HG03432 (cell line): Measurements from ENCODE around the gene SLC35F3.
"Not testable (repeated sequence)": the region's sequence is repeated elsewhere in the genome, so short reads cannot be mapped to it uniquely, and the experiment has no call there.

Source experiments
- ATAC-seq: cut with Tn5 transposase; IDR thresholded peaks from one replicate; pipeline ENCODE4 v1.9.1; 2021; ENCODE audit warnings: mild to moderate bottlenecking, moderate library complexity; ENCODE audit not compliant: unreplicated experiment

Gene SLC35F3

DNA sequence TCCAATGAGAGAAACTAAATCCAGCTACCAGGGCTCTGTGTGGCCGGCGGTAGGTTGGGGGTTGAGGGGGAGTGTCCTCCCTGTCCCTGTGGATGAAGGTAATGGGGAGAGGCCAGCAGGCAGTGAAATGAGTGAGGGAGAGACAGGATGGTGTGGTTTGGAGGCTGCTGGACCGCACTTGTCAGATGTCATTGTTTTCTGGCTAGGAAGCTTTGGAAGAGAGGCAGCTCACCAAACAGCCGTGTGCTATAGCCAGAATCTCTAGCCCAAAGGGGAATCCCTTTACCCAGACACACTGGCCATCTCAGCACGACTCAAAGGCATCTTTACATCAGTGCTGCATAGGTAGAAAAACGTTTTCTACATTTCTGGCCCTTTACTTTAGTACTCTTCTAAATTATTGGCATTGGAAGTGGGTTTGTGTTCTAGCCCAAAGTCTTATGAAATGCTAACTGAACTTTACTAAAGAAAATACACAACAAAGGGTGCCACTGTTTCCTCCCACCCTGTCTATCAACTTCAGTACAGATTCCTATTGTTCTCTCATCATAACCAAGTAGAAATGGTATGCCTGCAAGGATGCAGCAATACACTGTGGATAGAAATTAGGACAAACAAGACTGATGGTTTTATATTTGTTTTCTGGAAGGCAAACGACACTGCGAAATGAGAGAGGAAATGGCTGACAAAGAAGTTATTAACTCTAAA lies 372.8 kb downstream of the SLC35F3 start:
- no peak for ATAC-seq

DNA sequence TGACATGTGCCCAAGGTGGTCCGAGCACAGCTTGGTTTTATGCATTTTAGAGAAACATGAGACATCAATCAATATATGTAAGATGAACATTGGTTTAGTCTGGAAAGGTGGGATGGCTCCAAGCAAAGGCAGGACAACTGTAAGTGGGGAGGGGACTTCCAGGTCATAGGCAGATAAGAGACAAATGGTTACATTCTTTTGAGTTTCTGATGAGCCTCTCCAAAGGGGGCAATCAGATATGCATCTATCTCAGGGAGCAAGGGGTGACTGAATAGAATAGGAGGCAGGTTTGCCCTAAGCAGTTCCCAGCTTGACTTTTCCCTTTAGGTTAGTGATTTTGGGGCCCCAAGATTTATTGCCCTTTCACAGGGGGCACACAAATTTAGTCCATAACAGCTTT lies 374.5 kb downstream of the SLC35F3 start:
- ATAC-seq, result no peak

DNA sequence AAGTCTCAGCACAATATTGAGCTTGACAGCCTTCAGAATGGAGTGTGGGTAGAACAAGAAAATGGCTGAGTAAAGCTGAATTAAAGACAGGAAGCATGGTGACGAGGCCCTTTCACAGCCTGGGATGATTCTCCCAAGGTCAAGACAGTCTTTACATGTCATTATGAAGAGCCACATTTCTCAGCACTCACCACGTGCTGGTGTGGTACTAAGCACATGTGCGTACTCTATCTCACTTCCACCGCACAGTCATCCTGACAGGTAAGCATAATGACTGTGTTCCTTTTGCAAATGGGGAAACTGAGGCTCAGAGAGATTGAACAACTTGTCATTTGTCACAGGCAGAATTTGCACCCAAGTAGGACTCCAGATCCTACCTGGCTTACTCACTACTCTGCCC lies 376.0 kb downstream of the SLC35F3 start:
- ATAC-seq, result no peak

DNA sequence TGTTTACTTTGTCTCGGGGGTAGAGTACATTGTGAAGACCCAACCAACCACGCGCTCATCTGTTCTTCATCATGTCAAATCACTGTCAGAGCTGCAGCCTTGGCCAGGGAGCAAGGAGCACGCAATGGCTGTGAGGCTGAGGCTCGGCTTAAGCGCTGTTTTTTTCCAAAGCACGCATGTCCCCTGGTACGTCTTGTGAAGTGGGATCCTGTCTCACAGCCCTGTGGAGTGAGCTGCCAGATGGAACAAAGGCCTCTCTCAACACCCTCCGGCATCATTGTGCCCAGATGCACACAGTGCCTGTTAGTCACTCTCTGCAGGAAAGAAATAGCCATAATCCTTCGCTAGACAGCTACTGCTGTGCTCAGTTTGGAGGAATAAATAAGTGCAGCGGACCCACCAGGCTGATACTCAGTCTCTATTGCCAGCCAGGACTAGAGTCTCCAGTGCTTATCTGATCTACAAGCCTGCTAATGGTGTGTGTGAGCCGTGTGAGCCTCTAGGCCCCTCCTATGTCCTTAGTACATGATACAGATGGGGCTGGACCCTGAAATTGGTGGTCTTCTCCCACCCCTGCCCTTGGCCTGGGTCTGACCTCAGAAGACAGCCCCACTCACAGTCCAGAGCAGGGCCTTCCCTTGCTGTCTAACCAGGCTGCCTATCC lies 377.5 kb downstream of the SLC35F3 start:
- no peak for ATAC-seq

DNA sequence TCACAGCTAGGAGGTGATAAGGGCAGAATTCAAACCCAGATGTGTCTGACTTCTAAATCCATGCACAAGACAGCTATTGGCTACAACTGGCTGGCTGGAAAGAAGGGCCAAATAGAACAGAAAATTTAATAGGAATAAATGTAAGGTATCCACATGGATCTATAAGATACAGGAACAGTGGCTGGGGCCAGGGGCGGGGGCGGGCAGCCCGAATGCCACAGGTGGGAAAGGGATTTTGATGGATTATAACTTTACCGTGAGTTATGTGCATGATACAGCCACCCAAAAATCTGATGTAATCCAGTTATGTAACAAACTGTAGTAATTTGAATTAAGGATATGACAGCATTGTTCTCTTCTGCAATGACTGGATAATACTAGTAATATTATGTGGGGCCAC lies 381.7 kb downstream of the SLC35F3 start:
- ATAC-seq, result no peak

DNA sequence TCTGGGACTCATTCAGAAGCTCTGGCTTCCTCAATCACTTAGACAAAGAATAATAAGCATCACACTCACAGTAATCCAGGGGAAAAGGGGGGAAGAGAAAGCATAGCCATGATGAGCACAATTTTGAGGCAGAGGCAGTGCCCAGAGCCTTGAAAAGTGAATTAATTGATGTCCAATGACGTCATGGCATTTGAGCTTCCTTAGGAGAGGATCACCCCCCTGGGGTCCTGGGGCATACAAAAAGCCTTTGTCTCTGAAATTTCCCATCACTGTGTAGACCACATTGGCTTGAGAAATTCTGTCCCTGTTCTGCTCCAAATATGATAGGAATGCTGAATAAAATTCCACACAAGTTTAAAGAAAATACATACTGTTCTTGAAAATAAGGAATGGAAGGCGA lies 384.5 kb downstream of the SLC35F3 start:
- no peak for ATAC-seq

DNA sequence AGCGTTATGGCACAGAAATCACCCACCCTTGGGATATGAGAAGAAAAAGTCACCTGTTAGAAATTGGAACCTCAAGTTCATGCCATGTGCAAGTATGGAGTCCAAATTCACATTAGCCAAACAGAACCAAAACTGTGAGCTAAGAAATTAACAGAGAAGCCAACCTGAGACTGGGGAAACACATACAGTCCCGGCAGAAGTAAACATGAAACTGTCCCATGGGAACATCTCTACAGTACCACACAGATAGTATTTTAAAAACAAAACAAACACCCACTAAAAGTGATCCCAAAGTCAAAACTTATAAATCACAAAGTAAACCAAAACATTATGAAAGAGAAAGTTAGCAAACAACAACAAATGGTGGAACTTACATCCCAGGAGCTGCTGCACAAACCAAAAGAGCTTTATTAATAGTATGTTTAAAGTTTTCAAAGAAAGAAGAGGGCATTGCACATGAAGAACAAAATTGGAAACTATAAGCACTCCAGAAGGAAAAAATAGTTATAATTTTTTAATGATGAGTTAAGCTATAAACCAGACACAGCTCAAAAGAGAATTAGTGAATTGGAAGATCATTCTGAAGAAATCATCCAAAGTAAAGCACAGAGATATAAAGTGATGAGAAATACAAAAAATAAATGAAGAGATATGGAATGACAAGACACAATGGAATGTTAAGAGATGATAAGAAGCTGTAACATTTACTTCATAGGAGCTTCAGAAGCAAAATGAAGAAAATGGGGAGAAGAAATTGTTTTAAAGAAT lies 385.2 kb downstream of the SLC35F3 start:
- ATAC-seq, result no peak

DNA sequence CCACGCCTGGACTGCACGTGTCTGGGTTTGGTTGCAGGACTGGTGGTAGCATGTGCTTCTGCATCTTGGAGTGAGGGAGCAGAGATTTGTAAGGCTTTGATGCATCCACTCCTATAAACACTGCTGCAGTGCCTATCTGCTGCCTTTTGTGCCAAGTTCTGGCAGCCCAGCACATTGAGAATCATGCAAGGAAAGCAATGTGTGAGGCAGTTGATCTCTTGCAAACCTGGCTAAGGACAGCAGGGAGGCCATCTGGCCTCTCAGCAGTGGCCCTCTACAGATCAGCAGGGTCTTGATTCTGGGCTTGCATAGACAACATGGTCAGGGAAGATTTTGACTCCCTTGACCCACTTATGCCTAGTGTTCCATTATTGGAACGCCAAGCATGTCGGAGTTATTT lies 387.5 kb downstream of the SLC35F3 start:
- no peak for ATAC-seq

DNA sequence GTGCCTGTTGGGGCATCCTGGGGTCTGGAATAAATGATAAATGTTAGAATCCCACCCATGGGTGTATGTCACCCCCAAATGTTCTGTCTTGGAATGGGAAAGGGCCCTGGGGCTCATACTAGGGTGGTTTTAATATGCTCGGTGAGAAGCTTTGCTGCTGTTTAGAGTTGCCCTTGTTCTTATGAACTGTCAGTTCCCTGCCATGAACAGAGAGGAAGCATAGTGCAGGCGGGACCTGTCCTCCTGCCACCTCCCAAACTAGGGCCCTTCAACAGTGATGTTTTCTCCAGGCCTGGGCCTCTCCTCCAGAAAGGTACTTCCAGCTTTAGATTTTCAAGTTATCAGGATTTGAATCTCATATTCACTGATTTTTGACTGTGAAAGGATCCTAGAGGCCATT lies 388.1 kb downstream of the SLC35F3 start:
- ATAC-seq, result no peak

DNA sequence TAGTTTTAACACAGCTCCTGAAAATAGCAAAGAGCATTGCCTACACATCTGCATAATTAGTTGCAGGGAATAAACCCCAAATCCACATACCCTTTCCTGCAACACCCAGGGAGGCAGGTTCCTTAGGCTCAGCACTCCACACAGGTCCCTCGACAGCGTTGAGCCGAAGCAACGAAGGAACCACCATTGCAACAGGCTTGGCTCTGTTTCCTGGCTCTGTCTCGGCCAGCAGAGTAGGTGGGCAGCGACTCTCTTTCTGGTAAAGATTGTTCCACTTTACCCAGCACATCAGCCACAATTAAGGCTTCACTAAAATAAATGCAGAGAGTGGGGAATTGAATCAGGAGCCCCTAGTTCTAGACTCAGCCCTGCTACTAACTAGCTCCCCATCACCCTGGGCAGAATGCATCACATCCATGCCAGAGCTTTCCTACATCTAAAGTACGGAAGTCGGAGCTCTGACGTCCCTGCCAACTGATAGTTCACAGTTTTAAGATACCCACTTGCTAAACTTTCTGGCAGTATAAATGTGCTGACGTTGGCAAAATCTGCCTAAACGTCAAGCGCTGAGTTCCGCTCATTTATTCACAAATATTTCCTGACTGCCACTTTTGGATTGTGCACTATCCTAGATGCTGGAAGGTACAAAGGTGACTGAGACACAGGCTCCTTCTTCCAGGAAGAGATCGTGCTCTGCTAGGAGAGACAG lies 389.8 kb downstream of the SLC35F3 start:
- ATAC-seq, result no peak

DNA sequence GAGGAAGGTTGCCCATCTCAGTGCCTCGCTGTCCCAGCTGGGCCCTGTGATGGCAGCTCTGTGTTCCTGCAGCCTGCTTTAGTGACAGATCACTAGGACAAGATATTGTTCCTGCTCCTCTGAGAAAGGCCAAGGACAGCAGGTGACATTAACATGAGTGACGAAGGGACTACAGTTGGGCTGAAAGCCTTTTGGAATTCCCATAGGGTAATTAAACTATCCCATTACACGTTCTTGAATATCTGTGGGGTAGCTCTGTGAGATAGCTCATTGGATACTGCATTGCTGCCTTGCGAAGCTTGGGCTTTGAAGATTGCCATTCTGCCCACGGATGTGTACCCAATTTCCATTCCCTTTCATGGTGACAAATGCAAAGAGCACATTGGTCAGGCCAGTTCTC lies 390.6 kb downstream of the SLC35F3 start:
- ATAC-seq, result no peak

DNA sequence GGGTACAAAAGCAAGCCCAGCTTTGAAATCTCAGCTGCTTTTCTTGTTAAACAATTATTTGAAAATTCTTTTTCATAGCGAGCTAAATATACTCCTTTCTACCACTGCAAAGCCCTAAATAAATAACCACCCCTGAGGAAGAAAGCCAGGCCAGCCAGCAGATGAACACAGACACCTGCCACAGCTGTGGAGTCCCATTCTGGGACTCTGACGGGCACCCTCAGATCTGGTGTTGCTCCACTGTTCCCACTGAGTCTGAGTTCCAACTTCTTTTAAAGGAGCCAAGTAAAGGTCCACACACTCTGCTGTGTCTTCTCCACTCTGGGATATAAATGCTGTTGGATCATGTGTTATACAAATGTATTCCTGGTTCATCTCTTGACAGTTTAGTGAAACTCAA lies 391.1 kb downstream of the SLC35F3 start:
- no peak for ATAC-seq

DNA sequence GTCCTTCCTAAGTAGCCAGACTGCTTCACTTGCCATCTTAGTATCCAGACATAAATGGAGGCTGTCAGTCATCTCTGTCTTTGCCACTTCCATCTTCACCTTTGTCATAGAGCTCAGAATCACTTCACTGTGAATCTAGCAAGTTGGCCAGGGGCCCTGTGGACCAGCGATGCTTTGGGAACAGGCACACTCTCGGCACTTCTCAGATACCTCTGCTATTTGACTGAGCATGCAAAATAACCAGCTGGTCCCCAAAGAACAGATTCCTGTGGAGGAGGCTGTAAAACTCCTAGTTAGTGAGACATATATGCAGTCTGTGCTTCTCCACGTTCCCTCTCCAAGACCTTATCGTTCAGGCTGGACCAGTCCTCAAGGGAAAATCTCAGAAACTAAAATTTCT lies 392.0 kb downstream of the SLC35F3 start:
- no peak for ATAC-seq

DNA sequence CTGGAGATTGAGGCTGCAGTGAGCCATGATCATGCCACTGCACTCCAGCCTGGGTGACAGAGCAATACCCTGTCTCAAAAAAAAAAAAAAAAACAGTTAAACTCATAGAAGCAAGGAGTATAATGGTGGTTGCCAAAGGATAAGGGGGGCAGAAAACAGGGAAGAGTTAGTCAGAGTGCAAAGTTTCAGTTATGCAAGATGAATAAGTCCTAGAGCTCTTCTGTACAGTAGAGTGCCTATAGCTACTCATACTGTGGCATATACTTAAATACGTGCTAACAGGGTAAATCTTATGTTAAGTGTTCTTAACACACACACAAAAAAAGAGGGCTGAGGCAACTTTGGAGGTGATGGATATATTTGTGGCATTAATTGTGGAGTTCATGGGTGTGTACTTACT lies 393.2 kb downstream of the SLC35F3 start:
- no peak for ATAC-seq

DNA sequence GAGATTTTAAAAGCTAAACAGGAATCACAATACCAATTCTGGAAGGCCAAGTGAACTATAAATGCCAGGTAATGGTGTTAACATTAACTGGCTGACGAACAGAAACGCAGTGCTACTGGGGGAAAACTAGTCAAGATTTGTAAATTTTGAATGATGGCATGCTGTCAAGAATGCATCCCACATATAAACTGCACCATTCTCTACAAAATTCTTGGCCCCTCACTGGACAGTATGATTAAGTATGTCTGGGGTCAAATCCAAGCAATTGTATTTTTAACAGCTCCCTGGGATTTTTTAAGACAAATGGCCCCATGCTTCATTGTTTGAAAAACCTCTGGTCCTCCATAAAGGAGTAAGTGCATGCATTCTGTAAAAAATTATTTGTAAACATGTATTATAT lies 395.6 kb downstream of the SLC35F3 start:
- no peak for ATAC-seq

DNA sequence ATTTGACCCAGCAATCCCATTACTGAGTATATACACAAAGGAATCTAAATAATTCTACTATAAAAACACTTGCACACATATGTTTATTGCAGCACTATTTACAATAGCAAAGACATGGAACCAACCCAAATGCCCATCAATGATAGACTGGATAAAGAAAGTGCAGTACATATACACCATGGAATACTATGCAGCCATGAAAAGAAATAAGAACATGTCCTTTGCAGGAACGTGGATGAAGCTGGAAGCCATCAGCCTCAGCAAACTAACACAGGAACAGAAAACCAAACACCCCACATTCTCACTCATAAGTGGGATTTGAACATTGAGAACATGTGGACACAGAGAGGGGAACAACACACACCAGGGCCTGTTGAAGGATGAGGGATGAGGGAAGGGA lies 397.2 kb downstream of the SLC35F3 start:
- not testable (repeated sequence) for ATAC-seq

DNA sequence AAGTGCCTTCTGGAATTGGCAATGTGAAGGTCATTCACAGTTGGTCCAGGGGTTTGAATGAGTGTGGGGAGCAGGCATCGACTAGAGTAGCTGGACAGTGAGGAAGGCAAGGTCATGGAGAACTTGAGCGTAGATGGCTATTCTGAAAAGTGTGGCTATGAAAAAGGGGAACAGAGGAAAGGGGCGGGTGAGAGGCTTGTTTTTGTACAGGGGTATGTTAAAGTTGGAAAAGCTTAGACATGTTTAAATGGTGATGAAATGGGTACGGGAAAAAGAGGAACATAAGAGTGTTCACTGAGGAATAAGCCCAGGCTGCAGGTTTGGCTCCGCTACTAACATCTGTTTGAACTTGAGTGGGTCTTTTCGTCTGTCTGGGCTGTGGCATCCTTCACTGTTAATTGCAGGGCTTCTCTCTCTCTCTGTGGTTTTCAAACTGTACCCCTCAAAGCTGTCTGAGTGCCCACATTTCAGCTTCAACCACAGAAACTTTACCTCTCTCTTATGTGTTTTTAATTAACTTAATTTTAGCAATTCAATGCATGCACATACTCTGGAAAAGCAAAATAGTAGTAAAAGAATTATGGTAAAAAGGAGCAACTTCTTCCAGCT lies 398.0 kb downstream of the SLC35F3 start:
- ATAC-seq, result no peak

DNA sequence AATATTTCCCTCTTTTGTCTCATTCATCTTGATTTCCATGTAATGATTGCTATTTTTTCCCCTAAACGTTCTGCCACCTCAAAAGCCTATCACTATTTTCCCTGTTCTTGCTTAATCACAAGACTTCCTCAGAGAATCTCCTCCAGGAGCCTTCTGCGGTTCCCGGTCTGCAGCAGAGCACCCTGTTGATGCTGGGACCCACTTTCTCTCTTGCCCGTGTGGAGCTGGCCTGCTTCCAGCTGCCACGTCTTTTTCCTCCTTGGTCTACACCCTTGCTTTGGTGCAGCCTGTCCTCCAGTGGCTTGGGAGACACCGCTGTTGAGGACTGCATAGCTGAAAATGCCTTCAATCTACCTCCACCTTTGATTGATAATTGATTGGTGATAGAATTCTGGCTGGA lies 398.8 kb downstream of the SLC35F3 start:
- ATAC-seq, result no peak

DNA sequence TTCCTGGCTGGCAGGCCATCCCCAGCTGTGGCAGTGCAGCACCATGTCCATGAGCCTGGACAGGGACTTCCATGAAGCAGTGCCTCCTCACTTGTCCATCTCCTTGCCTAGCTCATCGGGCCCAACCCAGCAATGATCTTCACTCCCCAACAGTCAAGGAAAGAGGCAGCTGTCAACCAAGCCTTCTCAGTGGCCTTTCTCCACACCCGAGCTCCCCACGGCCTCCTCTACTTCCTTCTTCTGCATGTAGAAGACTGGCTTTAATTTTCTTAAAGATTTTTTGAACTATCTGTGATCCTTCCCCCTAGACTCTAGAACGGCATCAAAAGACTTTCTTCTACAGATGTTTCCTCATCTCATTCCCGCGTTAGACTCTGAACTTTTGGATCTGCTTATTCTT lies 403.2 kb downstream of the SLC35F3 start:
- ATAC-seq, result no peak

DNA sequence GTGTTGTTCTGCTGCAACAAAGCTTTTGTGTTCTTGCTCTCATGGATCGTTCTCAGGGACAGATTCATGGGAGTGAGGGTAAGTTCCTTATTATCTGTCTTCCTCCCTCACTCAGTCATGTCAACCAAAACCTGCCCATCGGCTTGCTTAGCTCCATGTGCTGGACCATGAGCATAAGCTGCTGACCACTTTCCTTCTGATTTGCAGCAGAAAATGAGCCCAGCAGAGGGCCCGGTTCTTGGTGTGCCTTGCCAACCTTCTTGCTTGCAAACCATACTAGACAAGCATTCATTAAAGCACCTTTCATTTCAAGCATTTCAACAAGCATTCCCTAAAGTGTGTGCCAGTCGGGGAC lies 404.7 kb downstream of the SLC35F3 start:
- ATAC-seq, result no peak
